A549 (cell line): Measurements from ENCODE around the gene SEMA5B. TPM values are rescaled to one million over a fixed set of nuclear protein-coding genes. Genes with fewer than 3 reads are reported as not detected.

Experiments
- ATAC-seq, 2 experiments: fragments of 200-7000 bp in 1 of 2; fragments of >200 bp in 1 of 2; cut with Nextera tagmentation in 1 of 2; cut with Tn5 transposase in 1 of 2; 3 replicates each; pipeline versions ENCODE4 v1.8.0 to v1.9.1; 2018 to 2020; ENCODE audit warnings: mild to moderate bottlenecking in 1 of 2, moderate library complexity in 1 of 2
- CTCF ChIA-PET: fragments of 300-600 bp; sonication (Branson Sonifier 250); formaldehyde crosslinking; extraction: SDS; loops from one replicate; lab custom pipeline; 2021; ENCODE audit warnings: antibody characterized with exemption, inconsistent platforms; lab: Yijun Ruan, JAX
- POLR2A ChIA-PET: fragments of 350-600 bp; formaldehyde crosslinking; extraction: SDS; loops from one replicate; lab custom pipeline; 2021; ENCODE audit warnings: antibody characterized with exemption, inconsistent platforms; lab: Yijun Ruan, JAX
- DNase-seq, 2 experiments: peaks; one replicate each; pipeline versions ENCODE4 v3.0.0 to v3.0.0-alpha.2; 2011 to 2016; ENCODE audit warnings: low read depth in 1 of 2, low spot score in 1 of 2
- FAIRE-seq: peaks from 2 replicates; lab custom pipeline; 2011; peaks lifted over from hg19 to GRCh38; lab: Jason Lieb, UNC
- H3K27ac ChIP-seq, 2 experiments: fragments of >200 bp; sonication (Bioruptor Twin); formaldehyde crosslinking; 3 replicates each; pipeline ENCODE4 v1.5.1; 2016 to 2017
- H3K4me1 ChIP-seq: fragments of >200 bp; sonication (Bioruptor Twin); formaldehyde crosslinking; 3 replicates; pipeline ENCODE4 v1.6.1; 2016
- H3K4me2 ChIP-seq: fragments of >200 bp; sonication (Bioruptor Twin); formaldehyde crosslinking; 3 replicates; pipeline ENCODE4 v1.6.1; 2016
- H3K4me3 ChIP-seq: fragments of >200 bp; sonication (Bioruptor Twin); formaldehyde crosslinking; 3 replicates; pipeline ENCODE4 v1.5.1; 2016
- H3K9me3 ChIP-seq: fragments of >200 bp; sonication (Bioruptor Twin); formaldehyde crosslinking; 3 replicates; pipeline ENCODE4 v1.6.1; 2016
- CBX8 ChIP-seq: fragments of 200-600 bp; sonication (generic); IDR thresholded peaks from 2 replicates; pipeline ENCODE4 v1.6.1; 2016
- CEBPB ChIP-seq, 2 experiments: fragments of >200 bp in 1 of 2; sonication (Bioruptor Twin) in 1 of 2; formaldehyde crosslinking in 1 of 2; IDR thresholded peaks; 2 replicates each; pipeline ENCODE4 v1.6.1; 2012 to 2016
- CHD4 ChIP-seq: fragments of 200-600 bp; sonication (generic); IDR thresholded peaks from 2 replicates; pipeline ENCODE4 v1.6.1; 2016; ENCODE audit warnings: antibody characterized with exemption, mild to moderate bottlenecking, borderline replicate concordance
- EHMT2 ChIP-seq: fragments of 200-600 bp; sonication (generic); IDR thresholded peaks from 2 replicates; pipeline ENCODE4 v1.6.1; 2016; ENCODE audit warnings: antibody characterized with exemption, low read depth, mild to moderate bottlenecking, moderate library complexity
- ESRRA ChIP-seq: fragments of 150-350 bp; IDR thresholded peaks from 2 replicates; pipeline ENCODE4 v1.6.1; 2014; ENCODE audit warnings: mild to moderate bottlenecking, low read length, borderline replicate concordance
- FOSB ChIP-seq: fragments of 250-450 bp; sonication (Bioruptor Pico); IDR thresholded peaks from 2 replicates; pipeline ENCODE4 v1.5.0; 2020; ENCODE audit warnings: mild to moderate bottlenecking, moderate library complexity
- FOSL2 ChIP-seq, 2 experiments: fragments of 450-650 bp in 1 of 2; fragments of >200 bp in 1 of 2; sonication (Bioruptor Twin) in 1 of 2; formaldehyde crosslinking; IDR thresholded peaks; 2 replicates each; pipeline versions ENCODE4 v1.5.0 to v1.6.1; 2016 to 2020; ENCODE audit warnings: mild to moderate bottlenecking in 1 of 2, moderate library complexity in 1 of 2
- FOXS1 ChIP-seq: fragments of 250-450 bp; sonication (Bioruptor Pico); IDR thresholded peaks from 2 replicates; pipeline ENCODE4 v1.5.0; 2020; ENCODE audit warnings: mild to moderate bottlenecking, moderate library complexity
- HDAC2 ChIP-seq: fragments of 200-600 bp; sonication (generic); IDR thresholded peaks from 2 replicates; pipeline ENCODE4 v1.6.1; 2016
- HEYL ChIP-seq: fragments of 250-450 bp; sonication (Bioruptor Pico); IDR thresholded peaks from 2 replicates; pipeline ENCODE4 v1.8.0; 2021; ENCODE audit warnings: mild to moderate bottlenecking, moderate library complexity
- HMGXB4 ChIP-seq: fragments of 250-450 bp; sonication (Bioruptor Pico); IDR thresholded peaks from 2 replicates; pipeline ENCODE4 v1.5.0; 2021; ENCODE audit warnings: mild to moderate bottlenecking, moderate library complexity, borderline replicate concordance
- HOXB5 ChIP-seq: fragments of 250-450 bp; sonication (Bioruptor Pico); IDR thresholded peaks from 2 replicates; pipeline ENCODE4 v1.5.0; 2020; ENCODE audit warnings: mild to moderate bottlenecking, moderate library complexity
- JUNB ChIP-seq: fragments of >200 bp; sonication (Bioruptor Twin); formaldehyde crosslinking; IDR thresholded peaks from 2 replicates; pipeline ENCODE4 v1.6.1; 2016
- MAFK ChIP-seq: fragments of 450-650 bp; IDR thresholded peaks from 2 replicates; pipeline ENCODE4 v1.6.1; 2014; ENCODE audit not compliant: partially characterized antibody
- MAX ChIP-seq: IDR thresholded peaks from 2 replicates; pipeline ENCODE4 v1.6.1; 2012
- MAZ ChIP-seq: fragments of 150-350 bp; IDR thresholded peaks from 2 replicates; pipeline ENCODE4 v1.6.1; 2014; ENCODE audit warnings: antibody characterized with exemption, low read depth, low read length, borderline replicate concordance
- NFE2L2 ChIP-seq: fragments of 150-350 bp; conservative IDR thresholded peaks from 2 replicates; pipeline ENCODE4 v1.6.1; 2014; ENCODE audit warnings: low read length
- NPAS2 ChIP-seq: fragments of 250-450 bp; sonication (Bioruptor Pico); IDR thresholded peaks from 2 replicates; pipeline ENCODE4 v1.8.0; 2022; ENCODE audit warnings: mild to moderate bottlenecking, moderate library complexity, borderline replicate concordance
- POLR2A ChIP-seq: IDR thresholded peaks from 2 replicates; pipeline ENCODE4 v1.6.1; 2012; ENCODE audit warnings: mild to moderate bottlenecking, low read length
- POLR2AphosphoS2 ChIP-seq: conservative IDR thresholded peaks from 2 replicates; pipeline ENCODE4 v1.6.1; 2012; ENCODE audit warnings: low read length, improper control_type of control experiment, inconsistent platforms
- RFX5 ChIP-seq: fragments of 450-650 bp; IDR thresholded peaks from 2 replicates; pipeline ENCODE4 v1.7.1; 2014; ENCODE audit warnings: antibody characterized with exemption, mild to moderate bottlenecking, moderate library complexity
- SMC3 ChIP-seq: fragments of >200 bp; sonication (Bioruptor Twin); formaldehyde crosslinking; IDR thresholded peaks from 3 replicates; pipeline ENCODE4 v1.6.1; 2018; ENCODE audit warnings: inconsistent platforms
- TP53 ChIP-seq: fragments of 250-450 bp; sonication (Bioruptor Pico); IDR thresholded peaks from 2 replicates; pipeline ENCODE4 v1.5.0; 2021; ENCODE audit warnings: mild to moderate bottlenecking, moderate library complexity
- USF2 ChIP-seq: fragments of 450-650 bp; IDR thresholded peaks from 2 replicates; pipeline ENCODE4 v1.6.1; 2014; ENCODE audit warnings: antibody characterized with exemption
- ZFP36 ChIP-seq: fragments of 450-650 bp; IDR thresholded peaks from 2 replicates; pipeline ENCODE4 v1.6.1; 2014; ENCODE audit warnings: borderline replicate concordance; ENCODE audit not compliant: partially characterized antibody
- WGBS: methylation state at CpG from one replicate; pipeline ENCODE4 v1.1.6; 2017; ENCODE audit errors: missing lambda C conversion rate; 5-methylcytosine and 5-hydroxymethylcytosine counted together
- polyA plus RNA-seq, 4 experiments: library from polyadenylated mRNA; depleted of rRNA in 3 of 4; stranded (reverse); fragments of >200 nt; fragmentation: RNase III in 1 of 4; extraction: RNeasy Plus Mini Kit Qiagen cat#74134 plus additional on column Dnase treatment in 1 of 4; gene quantifications; 2 replicates in 3 of 4; 3 replicates in 1 of 4; pipeline ENCODE4 v1.2.3, GENCODE V29; 2011 to 2017
- TF ChIP-seq, protein P1 (sequence below): fragments of >200 bp; sonication (Bioruptor Twin); formaldehyde crosslinking; IDR thresholded peaks from 2 replicates; pipeline ENCODE4 v1.6.1; 2016
- TF ChIP-seq, protein P2 (sequence below): fragments of 200-600 bp; sonication (generic); IDR thresholded peaks from 2 replicates; pipeline ENCODE4 v1.6.1; 2016; ENCODE audit warnings: antibody characterized with exemption, mild to moderate bottlenecking, moderate library complexity
- TF ChIP-seq, protein P3 (sequence below): fragments of >200 bp; sonication (Bioruptor Twin); formaldehyde crosslinking; IDR thresholded peaks from 3 replicates; pipeline ENCODE4 v1.6.1; 2016

The SEMA5B gene
- polyA plus RNA-seq, 2 of the 4 experiments (the other 2 are of a cell fraction) = 0.03 TPM; not detected in 1

GRCh38 chr3:122927726-122928125 is 99.8 kb downstream of the SEMA5B start:
- H3K4me1 ChIP-seq = no peaks in the 10 kb centered on the region
- FAIRE-seq (no peak), ATAC-seq (no peak), DNase-seq (no peak)
- H3K9me3 ChIP-seq = no peaks in the 10 kb centered on the region
- H3K4me2 ChIP-seq = no peak overlapping the region
- 72% methylated on average over 10 of the region's 10 CpGs for WGBS
- H3K4me3 ChIP-seq = no peak overlapping the region
- CTCF ChIA-PET = interaction anchor here (0.9 to 1.4 kb wide), 2 partner anchors 11 to 38 kb away, joined by 3 read pairs; no protein-coding TSS in a partner anchor
- TF ChIP-seq MAZ = no peak
- TF ChIP-seq CHD4 = no peak
- TF ChIP-seq EHMT2 = no peak
- TF ChIP-seq ESRRA = no peak
- no peak for TF ChIP-seq CBX8
- no peak for TF ChIP-seq TP53 (CRISPR knock-in tag)
- TF ChIP-seq SMC3 = no peak
- H3K27ac ChIP-seq = no peak overlapping the region
- POLR2A ChIA-PET = no interaction called here

- POLR2A ChIA-PET = no interaction called here
- CTCF ChIA-PET = interaction anchor here (1.7 kb wide), 1 partner anchor 16 kb away, joined by 10 read pairs; no protein-coding TSS in a partner anchor
- FAIRE-seq (no peak), ATAC-seq (no peak), DNase-seq (no peak)
- H3K4me1 ChIP-seq = no peaks in the 10 kb centered on the region
- no peak overlapping the region for H3K27ac ChIP-seq
- no peak overlapping the region for H3K4me2 ChIP-seq
- 93% methylated on average over 3 of the region's 3 CpGs for WGBS
- TF ChIP-seq NFE2L2 = no peak
- TF ChIP-seq EHMT2 = no peak
- no peak for TF ChIP-seq JUNB
- TF ChIP-seq RFX5 = no peak
- TF ChIP-seq HEYL (CRISPR knock-in tag) = no peak
- TF ChIP-seq ZFP36 = peak; percentile 58
- 0 out of 2 replicates have a peak, but pooled peaks have one; percentile 23 for TF ChIP-seq HDAC2
- no peaks in the 10 kb centered on the region for H3K9me3 ChIP-seq
- H3K4me3 ChIP-seq = no peak overlapping the region
Observed at GRCh38 chr3:122926811-122927210, 100.8 kb downstream of the SEMA5B start.

DNA sequence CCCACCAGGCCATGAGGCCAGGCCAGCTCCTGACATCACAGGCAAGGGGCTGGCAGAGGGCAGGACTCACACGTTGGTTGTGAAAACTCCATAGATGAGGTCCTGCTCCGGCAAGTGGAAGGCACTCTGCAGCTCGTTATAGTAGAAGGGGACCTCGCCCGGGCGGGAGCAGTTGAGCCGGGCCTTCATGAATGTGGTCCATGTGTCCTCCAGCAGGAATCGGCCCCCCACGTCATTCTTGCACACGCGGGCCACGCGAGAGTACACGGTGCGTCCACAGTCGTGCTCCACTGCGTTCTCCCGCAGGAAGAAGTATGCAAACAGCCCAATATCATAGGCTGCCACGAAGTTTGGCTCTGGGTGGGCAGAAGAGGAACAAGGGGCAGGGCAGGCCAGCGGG is 101.2 kb downstream of the SEMA5B start:
- Histone ChIP-seq H3K9me3 (no peaks in the 10 kb centered on the region), H3K27ac (no peak overlapping the region), H3K4me1 (no peaks in the 10 kb centered on the region), H3K4me2 (no peak overlapping the region), H3K4me3 (no peak overlapping the region)
- ChIA-PET CTCF (interaction anchor here (1.7 kb wide), 1 partner anchor 17 kb away, joined by 10 read pairs; no protein-coding TSS in a partner anchor), POLR2A (no interaction called here)
- 79% methylated on average over 11 of the region's 20 CpGs for WGBS
- FAIRE-seq = no peak
- no peak for DNase-seq
- ATAC-seq = no peak
- no peak for TF ChIP-seq HMGXB4
- TF ChIP-seq FOSL2 (IDR thresholded peaks at IDR 0.05) = no peak
- no peak for TF ChIP-seq FOSL2 (CRISPR knock-in tag; IDR thresholded peaks at IDR 0.05)
- TF ChIP-seq USF2 = no peak
- TF ChIP-seq, protein P1, sequence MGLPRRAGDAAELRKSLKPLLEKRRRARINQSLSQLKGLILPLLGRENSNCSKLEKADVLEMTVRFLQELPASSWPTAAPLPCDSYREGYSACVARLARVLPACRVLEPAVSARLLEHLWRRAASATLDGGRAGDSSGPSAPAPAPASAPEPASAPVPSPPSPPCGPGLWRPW = no peak
- TF ChIP-seq MAX = no peak
- TF ChIP-seq FOXS1 (CRISPR knock-in tag) = no peak
- no peak for TF ChIP-seq NPAS2 (CRISPR knock-in tag)
- no peak for TF ChIP-seq MAFK
- no peak for TF ChIP-seq POLR2A
- TF ChIP-seq HOXB5 = no peak
- TF ChIP-seq, protein P2, sequence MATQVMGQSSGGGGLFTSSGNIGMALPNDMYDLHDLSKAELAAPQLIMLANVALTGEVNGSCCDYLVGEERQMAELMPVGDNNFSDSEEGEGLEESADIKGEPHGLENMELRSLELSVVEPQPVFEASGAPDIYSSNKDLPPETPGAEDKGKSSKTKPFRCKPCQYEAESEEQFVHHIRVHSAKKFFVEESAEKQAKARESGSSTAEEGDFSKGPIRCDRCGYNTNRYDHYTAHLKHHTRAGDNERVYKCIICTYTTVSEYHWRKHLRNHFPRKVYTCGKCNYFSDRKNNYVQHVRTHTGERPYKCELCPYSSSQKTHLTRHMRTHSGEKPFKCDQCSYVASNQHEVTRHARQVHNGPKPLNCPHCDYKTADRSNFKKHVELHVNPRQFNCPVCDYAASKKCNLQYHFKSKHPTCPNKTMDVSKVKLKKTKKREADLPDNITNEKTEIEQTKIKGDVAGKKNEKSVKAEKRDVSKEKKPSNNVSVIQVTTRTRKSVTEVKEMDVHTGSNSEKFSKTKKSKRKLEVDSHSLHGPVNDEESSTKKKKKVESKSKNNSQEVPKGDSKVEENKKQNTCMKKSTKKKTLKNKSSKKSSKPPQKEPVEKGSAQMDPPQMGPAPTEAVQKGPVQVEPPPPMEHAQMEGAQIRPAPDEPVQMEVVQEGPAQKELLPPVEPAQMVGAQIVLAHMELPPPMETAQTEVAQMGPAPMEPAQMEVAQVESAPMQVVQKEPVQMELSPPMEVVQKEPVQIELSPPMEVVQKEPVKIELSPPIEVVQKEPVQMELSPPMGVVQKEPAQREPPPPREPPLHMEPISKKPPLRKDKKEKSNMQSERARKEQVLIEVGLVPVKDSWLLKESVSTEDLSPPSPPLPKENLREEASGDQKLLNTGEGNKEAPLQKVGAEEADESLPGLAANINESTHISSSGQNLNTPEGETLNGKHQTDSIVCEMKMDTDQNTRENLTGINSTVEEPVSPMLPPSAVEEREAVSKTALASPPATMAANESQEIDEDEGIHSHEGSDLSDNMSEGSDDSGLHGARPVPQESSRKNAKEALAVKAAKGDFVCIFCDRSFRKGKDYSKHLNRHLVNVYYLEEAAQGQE = no peak
- TF ChIP-seq CEBPB (IDR thresholded peaks at IDR 0.05) = no peak
- no peak for TF ChIP-seq FOSB
- TF ChIP-seq POLR2AphosphoS2 = no peak
- no peak for TF ChIP-seq HDAC2
- TF ChIP-seq, protein P3, sequence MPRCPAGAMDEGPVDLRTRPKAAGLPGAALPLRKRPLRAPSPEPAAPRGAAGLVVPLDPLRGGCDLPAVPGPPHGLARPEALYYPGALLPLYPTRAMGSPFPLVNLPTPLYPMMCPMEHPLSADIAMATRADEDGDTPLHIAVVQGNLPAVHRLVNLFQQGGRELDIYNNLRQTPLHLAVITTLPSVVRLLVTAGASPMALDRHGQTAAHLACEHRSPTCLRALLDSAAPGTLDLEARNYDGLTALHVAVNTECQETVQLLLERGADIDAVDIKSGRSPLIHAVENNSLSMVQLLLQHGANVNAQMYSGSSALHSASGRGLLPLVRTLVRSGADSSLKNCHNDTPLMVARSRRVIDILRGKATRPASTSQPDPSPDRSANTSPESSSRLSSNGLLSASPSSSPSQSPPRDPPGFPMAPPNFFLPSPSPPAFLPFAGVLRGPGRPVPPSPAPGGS = no peak
